ENCODE data around the gene HDAC4. TPM values are rescaled to one million over a fixed set of nuclear protein-coding genes. Genes with fewer than 3 reads are reported as not detected.

HDAC4 gene
- total RNA-seq, 1 donor from 2014 or later = 76.6 TPM

DNA sequence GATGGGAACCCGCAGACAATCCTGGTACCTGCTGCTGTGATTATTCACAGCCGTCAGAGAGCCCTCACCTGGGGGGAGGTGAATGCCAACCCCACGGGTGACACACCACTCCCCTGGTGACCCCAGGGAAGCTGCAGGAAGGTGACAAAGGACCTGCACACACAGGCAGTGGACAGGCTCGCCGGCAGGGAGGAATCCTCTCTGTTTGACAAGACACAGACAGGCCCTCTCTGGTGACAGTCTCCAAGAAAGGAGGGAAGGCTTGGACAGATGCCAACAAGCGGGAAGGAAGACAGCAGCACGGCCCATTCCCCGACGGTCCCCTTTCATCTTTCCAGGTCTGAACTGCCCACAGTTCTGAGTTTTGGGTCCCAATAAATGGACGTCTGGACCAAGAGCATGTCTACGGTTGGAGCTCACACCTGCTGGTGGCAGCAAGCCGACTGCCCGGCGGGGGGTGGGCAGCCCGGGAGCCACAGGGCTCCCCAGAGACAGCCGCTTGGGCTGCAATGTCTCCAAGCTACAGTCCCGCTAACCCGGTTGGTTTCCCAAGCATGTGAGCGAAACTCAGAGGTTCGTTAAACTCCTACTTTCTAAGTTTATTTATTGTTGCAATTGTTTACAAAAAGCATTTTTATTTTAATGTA lies 31.8 kb downstream of the HDAC4 start:
- Histone ChIP-seq H3K36me3 (no peaks in the 10 kb centered on the region), H3K4me1 (no peaks in the 10 kb centered on the region), H3K9me3 (no peaks in the 10 kb centered on the region), H3K27me3 (no peaks in the 10 kb centered on the region), H3K27ac (no peak overlapping the region), H3K4me3 (no peak overlapping the region)
- intact Hi-C loops (cut with DNase I) = no loop called here
- no peak for DNase-seq (ENCODE audit: extremely low spot score in 2 of 2)
- TF ChIP-seq CTCF (IDR thresholded peaks at IDR 0.05) (no peak), POLR2AphosphoS5 (IDR thresholded peaks at IDR 0.05; ENCODE audit: insufficient read depth in 1 of 2, low read depth in 1 of 2) (no peak), POLR2A (IDR thresholded peaks at IDR 0.05) (no peak)

- TF ChIP-seq POLR2A (IDR thresholded peaks at IDR 0.05) (no peak), POLR2AphosphoS5 (IDR thresholded peaks at IDR 0.05; ENCODE audit: insufficient read depth in 1 of 2, low read depth in 1 of 2) (no peak), CTCF (IDR thresholded peaks at IDR 0.05) (no peak)
- H3K27ac ChIP-seq = no peak overlapping the region
- H3K9me3 ChIP-seq = no peaks in the 10 kb centered on the region
- no peaks in the 10 kb centered on the region for H3K4me1 ChIP-seq
- intact Hi-C loops (cut with DNase I) = no loop called here
- no peaks in the 10 kb centered on the region for H3K36me3 ChIP-seq
- H3K27me3 ChIP-seq = no peaks in the 10 kb centered on the region
- no peak overlapping the region for H3K4me3 ChIP-seq
- DNase-seq (ENCODE audit: extremely low spot score in 2 of 2) = no peak
These were observed 32.5 kb downstream of the HDAC4 start for GRCh38 chr2:239368321-239368720.

DNA sequence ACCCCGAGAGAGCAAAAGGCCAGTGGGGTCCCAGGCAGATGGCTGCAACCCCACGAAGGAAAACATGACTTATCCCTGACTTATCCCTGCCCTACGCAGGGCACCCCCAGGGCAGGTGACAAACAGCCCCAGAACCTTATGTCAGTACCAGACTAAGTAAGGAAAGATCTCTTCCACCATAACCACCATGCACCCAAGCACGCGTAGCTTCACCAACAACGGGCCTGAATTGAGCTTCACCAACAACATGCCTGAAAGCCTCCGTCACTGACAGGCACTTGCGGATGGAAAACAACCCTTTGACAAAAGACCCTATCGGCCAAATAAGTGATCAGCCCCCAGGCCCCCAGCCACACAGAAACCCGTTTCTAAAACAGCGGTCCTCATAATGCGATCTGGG lies 34.1 kb downstream of the HDAC4 start:
- Histone ChIP-seq H3K9me3 (no peaks in the 10 kb centered on the region), H3K36me3 (no peaks in the 10 kb centered on the region), H3K27ac (no peak overlapping the region), H3K27me3 (no peaks in the 10 kb centered on the region), H3K4me1 (no peaks in the 10 kb centered on the region), H3K4me3 (no peak overlapping the region)
- no peak for DNase-seq (ENCODE audit: extremely low spot score in 2 of 2)
- intact Hi-C loops (cut with DNase I) = no loop called here
- no peak for TF ChIP-seq POLR2AphosphoS5 (IDR thresholded peaks at IDR 0.05; ENCODE audit: insufficient read depth in 1 of 2, low read depth in 1 of 2)
- no peak for TF ChIP-seq CTCF (IDR thresholded peaks at IDR 0.05)
- no peak for TF ChIP-seq POLR2A (IDR thresholded peaks at IDR 0.05)

DNA sequence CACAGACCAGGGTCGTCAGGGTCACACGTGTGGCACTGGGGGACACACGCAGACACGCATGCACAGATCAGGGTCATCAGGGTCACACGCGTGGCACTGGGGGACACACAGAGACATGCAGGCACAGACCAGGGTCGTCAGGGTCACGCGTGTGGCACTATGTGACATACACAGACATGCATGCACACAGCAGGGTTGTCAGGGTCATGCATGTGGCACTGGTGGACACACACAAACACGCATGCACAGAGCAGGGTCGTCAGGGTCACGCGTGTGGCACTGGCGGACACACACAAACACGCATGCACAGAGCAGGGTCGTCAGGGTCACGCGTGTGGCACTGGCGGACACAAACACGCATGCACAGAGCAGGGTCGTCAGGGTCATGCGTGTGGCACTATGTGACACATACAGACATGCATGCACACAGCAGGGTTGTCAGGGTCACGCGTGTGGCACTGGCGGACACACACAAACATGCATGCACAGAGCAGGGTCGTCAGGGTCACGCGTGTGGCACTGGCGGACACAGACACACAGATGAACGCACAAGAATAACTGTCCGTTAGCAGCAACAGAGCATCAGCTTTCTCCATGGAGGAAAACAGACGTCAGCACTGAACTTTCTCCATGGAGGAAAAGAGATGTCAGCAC lies 34.9 kb downstream of the HDAC4 start:
- H3K9me3 ChIP-seq = no peaks in the 10 kb centered on the region
- intact Hi-C loops (cut with DNase I) = no loop called here
- no peaks in the 10 kb centered on the region for H3K27me3 ChIP-seq
- H3K36me3 ChIP-seq = no peaks in the 10 kb centered on the region
- DNase-seq (ENCODE audit: extremely low spot score in 2 of 2) = no peak
- H3K27ac ChIP-seq = no peak overlapping the region
- TF ChIP-seq POLR2A (IDR thresholded peaks at IDR 0.05) = no peak
- no peak for TF ChIP-seq CTCF (IDR thresholded peaks at IDR 0.05)
- TF ChIP-seq POLR2AphosphoS5 (IDR thresholded peaks at IDR 0.05; ENCODE audit: insufficient read depth in 1 of 2, low read depth in 1 of 2) = no peak
- no peaks in the 10 kb centered on the region for H3K4me1 ChIP-seq
- H3K4me3 ChIP-seq = no peak overlapping the region
